H1 (cell line): ENCODE results near the gene NOL4L.

Source experiments
- BRCA1 ChIP-seq: IDR thresholded peaks from 2 replicates; pipeline ENCODE4 v1.6.1; 2012; ENCODE audit warnings: low read depth, low read length, improper control_type of control experiment
- HDAC6 ChIP-seq: IDR thresholded peaks from one replicate; pipeline ENCODE4 v1.7.1; 2012; ENCODE audit warnings: low read depth, mild to moderate bottlenecking, inconsistent platforms, low read length, moderate library complexity
- POLR2A ChIP-seq, 2 experiments: IDR thresholded peaks; 1 replicate in 1 of 2; 2 replicates in 1 of 2; pipeline ENCODE4 v1.6.1; 2011; ENCODE audit warnings: low read depth in 2 of 2, low read length in 2 of 2, mild to moderate bottlenecking in 2 of 2; ENCODE audit errors: control extremely low read depth in 1 of 2

GRCh38 chr20:32526125-32526524 is 59.0 kb downstream of the NOL4L start:
- no peak for TF ChIP-seq HDAC6
- TF ChIP-seq POLR2A (IDR thresholded peaks at IDR 0.05; ENCODE audit: control extremely low read depth in 1 of 2, low read depth in 2 of 2, low read length in 2 of 2), result no peak
- no peak for TF ChIP-seq BRCA1
